HEK293T (cell line): ENCODE data around the gene IL17RC.

Source experiments
- ELF4 ChIP-seq: fragments of 450-650 bp; IDR thresholded peaks from 2 replicates; pipeline ENCODE4 v1.6.1; 2017; ENCODE audit warnings: antibody characterized with exemption
- L3MBTL2 ChIP-seq: fragments of 450-650 bp; conservative IDR thresholded peaks from 2 replicates; pipeline ENCODE4 v1.6.1; 2016; ENCODE audit warnings: mild to moderate bottlenecking
- TF ChIP-seq, protein P1 (sequence below): fragments of 450-650 bp; IDR thresholded peaks from 2 replicates; pipeline ENCODE4 v1.6.1; 2016

DNA sequence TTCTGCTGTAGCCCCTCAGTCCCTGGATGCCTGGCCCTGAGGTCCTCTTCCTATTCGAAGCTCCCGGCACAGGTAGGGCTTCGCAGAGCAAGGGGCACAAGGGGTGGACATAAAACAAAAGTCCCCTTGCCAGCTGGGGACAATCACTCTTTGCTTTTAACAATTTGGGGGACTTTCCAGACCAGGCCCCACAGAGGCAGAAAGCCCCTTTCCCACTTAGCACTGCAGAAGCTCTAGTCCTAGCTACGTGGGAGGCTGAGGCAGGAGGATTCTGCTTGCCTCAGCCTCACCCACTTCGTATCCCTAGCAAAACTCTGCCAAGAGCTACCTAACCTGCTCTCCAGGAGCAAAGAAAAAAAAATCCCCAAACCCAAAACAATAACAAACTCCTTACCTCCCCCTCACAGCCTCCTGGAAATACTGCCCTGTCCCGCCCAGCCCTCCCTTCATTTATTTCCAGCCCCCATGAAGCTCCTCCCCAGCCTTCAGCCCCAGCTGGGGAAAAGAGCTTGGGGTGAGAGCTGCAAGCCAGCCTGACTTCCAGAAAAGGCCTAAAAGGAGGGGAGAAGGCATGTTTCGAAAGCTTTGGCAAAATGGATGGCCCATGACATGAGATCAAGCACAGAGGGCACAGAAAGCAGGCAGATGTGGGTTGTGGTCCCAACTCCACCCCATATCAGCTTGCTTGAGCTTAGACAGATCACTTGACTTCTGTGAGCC, 36.9 kb upstream of the IL17RC start, which contains the start of gene CIDEC:
- TF ChIP-seq ELF4 (no peak), L3MBTL2 (no peak)
- TF ChIP-seq, protein P1, sequence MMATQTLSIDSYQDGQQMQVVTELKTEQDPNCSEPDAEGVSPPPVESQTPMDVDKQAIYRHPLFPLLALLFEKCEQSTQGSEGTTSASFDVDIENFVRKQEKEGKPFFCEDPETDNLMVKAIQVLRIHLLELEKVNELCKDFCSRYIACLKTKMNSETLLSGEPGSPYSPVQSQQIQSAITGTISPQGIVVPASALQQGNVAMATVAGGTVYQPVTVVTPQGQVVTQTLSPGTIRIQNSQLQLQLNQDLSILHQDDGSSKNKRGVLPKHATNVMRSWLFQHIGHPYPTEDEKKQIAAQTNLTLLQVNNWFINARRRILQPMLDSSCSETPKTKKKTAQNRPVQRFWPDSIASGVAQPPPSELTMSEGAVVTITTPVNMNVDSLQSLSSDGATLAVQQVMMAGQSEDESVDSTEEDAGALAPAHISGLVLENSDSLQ: no peak
